Measurements from ENCODE around the gene MAP3K15.

Gene MAP3K15

GRCh38 chrX:19443869-19444526, 71.3 kb downstream of the MAP3K15 start:
- no peak for TF ChIP-seq CTCF (IDR thresholded peaks at IDR 0.05)

DNA sequence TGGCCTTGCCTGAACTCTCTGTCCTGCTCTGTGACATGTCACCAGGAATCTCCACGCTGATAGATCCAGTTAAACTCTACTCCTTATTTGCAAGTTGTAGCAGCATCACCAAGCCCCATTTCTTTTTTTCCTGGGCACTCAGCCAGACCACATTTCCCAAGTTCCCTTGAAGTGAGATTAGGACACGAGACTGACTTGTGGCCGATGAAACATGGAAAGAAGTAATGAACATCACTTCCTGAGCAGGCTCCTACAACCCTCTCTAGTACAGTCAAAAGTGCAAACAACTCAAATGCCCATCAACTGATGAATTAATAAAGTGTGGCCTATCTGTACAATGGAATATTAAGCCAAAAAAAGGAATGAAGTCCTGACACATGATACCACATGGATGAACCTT, 74.6 kb downstream of the MAP3K15 start:
- TF ChIP-seq CTCF (IDR thresholded peaks at IDR 0.05) = no peak

DNA sequence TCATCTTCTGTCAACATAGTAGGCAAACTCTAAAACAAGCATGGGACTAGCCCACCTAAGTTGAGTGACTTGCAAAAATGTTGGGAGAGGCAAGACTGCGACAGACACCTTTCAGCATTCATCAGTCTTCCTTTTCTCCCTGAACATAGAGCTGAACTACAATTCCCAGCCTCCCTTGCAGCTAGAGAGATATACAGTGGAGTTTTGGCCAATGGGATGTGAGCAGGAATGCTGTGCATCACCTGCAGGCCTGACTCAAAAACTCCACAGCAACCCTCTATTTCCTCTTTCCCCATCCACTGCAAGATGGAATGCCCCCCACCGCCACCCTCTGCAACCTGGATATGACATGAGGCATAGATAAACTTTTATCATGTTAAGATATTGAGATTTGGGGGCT, 105.0 kb downstream of the MAP3K15 start:
- TF ChIP-seq CTCF (IDR thresholded peaks at IDR 0.05) = no peak

- no peak for TF ChIP-seq CTCF (IDR thresholded peaks at IDR 0.05)
Observed at GRCh38 chrX:19403696-19404095, 111.6 kb downstream of the MAP3K15 start.

DNA sequence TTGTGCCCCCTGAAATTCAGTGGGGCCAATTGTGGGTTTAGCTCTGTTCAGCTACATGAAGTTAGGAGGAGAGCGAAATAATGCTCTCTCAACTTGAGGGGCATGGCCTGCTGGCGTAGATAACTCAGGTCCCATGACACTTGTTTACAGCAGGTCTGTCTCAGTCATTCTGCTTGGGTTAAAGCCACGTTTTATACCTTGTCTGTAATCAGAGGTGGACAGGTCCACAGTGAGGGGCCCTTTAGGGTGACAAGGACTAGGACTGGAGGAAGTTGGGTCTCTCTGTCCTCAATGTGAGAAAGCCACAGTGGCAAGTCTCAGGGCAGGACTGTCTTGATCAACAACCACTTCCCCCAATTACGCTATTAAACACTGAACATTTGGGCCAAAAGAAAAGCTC, 122.6 kb downstream of the MAP3K15 start:
- no peak for TF ChIP-seq CTCF (IDR thresholded peaks at IDR 0.05)

DNA sequence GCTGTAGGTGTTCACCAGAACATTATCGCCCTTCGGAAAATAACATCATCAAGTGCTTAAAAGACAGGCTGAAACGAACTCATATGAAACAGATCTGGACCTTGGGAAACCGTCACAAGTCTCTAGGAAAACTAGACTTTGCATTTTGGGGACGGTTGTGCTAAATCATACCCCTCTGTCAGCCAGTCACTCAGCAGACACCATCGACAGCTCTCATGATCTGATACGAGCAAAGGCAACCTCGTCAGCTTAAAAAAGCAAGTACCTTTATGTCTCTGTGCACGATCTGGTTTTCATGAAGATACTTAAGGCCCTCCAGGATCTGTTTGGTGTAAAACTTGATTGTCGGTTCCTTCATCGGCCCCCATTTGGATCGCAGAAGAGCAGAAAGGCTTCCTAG, 123.2 kb downstream of the MAP3K15 start:
- no peak for TF ChIP-seq CTCF (IDR thresholded peaks at IDR 0.05)

GRCh38 chrX:19389227-19389845, 126.0 kb downstream of the MAP3K15 start:
- TF ChIP-seq CTCF (IDR thresholded peaks at IDR 0.05) = no peak

Measured in LNCAP (cell line).